GM19023 (cell line): ENCODE results near the gene TNFAIP3.
"Not testable (repeated sequence)": the region's sequence is repeated elsewhere in the genome, so short reads cannot be mapped to it uniquely, and the experiment has no call there.

Source experiments
- ATAC-seq: cut with Tn5 transposase; IDR thresholded peaks from one replicate; pipeline ENCODE4 v1.9.1; 2021; ENCODE audit warnings: mild to moderate bottlenecking, moderate library complexity; ENCODE audit not compliant: unreplicated experiment

The TNFAIP3 gene

GRCh38 chr6:137877113-137877512 is 10.1 kb downstream of the TNFAIP3 start:
- ATAC-seq: no peak

GRCh38 chr6:137877606-137878005 is 10.5 kb downstream of the TNFAIP3 start:
- no peak for ATAC-seq

DNA sequence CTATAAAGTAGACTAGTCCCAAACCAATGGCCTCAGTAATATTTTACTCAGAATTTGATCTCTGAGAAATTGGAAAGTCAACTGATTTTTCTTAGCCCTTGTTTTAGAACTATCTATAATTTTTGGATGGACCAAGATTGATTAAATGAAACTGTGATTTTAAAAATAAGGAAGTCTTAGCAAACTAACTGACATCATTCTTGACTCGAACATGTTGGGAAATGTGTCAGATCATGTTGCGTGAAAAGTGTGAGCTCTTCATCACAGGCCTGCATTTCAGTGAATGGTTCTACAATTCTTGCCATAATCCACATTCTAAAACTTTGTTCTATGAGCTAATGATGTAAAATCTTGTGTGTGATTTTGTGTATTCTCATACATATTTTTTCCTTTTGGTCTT is 11.0 kb downstream of the TNFAIP3 start:
- no peak for ATAC-seq

GRCh38 chr6:137878486-137879285 is 11.6 kb downstream of the TNFAIP3 start:
- ATAC-seq: no peak

GRCh38 chr6:137879299-137879698 is 12.2 kb downstream of the TNFAIP3 start:
- no peak for ATAC-seq

GRCh38 chr6:137879885-137880745 is 13.1 kb downstream of the TNFAIP3 start:
- ATAC-seq: no peak

- ATAC-seq: no peak
Observed at GRCh38 chr6:137880746-137881521, 13.9 kb downstream of the TNFAIP3 start.

DNA sequence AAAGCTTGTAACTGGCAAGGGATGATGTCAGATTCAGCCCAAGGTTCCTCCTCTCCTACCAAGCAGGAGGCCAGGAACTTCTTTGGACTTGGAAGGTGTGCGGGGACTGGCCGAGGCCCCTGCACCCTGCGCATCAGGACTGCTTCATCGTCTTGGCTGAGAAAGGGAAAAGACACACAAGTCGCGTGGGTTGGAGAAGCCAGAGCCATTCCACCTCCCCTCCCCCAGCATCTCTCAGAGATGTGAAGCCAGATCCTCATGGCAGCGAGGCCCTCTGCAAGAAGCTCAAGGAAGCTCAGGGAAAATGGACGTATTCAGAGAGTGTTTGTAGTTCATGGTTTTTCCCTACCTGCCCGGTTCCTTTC is 14.4 kb downstream of the TNFAIP3 start:
- ATAC-seq: no peak

DNA sequence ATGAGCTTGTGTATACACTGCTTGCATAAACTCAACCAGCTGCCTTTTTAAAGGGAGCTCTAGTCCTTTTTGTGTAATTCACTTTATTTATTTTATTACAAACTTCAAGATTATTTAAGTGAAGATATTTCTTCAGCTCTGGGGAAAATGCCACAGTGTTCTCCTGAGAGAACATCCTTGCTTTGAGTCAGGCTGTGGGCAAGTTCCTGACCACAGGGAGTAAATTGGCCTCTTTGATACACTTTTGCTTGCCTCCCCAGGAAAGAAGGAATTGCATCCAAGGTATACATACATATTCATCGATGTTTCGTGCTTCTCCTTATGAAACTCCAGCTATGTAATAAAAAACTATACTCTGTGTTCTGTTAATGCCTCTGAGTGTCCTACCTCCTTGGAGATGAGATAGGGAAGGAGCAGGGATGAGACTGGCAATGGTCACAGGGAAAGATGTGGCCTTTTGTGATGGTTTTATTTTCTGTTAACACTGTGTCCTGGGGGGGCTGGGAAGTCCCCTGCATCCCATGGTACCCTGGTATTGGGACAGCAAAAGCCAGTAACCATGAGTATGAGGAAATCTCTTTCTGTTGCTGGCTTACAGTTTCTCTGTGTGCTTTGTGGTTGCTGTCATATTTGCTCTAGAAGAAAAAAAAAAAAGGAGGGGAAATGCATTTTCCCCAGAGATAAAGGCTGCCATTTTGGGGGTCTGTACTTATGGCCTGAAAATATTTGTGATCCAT is 15.3 kb downstream of the TNFAIP3 start:
- no peak for ATAC-seq

DNA sequence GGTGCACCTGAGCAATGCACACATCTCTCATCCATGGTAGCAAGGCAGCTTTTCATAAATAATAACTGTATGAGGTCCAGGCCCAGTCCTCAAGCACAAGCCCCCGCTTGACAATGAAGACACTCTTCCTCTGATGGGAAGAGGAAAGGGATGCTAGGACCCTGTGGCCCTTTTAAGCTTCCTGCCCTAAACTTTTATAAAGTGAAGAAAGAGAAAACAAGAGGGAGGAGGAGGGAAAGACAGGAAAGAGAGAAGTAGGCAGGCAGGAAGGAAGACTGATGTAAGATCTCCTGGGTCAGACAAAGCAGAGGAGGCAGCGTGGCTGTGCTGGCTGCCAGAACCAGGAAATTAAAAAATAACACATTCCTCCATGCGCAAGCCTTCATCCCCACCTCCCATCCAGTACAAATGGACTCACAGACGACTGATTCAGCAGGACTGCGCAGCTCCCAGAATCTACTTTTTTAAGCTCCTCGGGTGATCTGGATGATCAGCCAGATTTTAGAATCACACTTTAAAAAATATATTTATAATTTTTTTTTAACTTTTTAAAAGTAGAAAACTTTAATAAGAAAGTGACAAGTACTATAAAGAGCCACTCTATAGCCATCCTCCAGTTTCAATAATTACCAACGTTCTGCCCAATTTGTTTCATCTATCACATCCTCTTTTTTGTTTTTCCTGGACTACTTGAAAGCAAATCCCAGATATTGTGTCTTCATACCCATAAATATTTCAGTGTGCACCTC is 16.5 kb downstream of the TNFAIP3 start:
- no peak for ATAC-seq

- no peak for ATAC-seq
Observed at GRCh38 chr6:137884149-137884909, 17.3 kb downstream of the TNFAIP3 start.

DNA sequence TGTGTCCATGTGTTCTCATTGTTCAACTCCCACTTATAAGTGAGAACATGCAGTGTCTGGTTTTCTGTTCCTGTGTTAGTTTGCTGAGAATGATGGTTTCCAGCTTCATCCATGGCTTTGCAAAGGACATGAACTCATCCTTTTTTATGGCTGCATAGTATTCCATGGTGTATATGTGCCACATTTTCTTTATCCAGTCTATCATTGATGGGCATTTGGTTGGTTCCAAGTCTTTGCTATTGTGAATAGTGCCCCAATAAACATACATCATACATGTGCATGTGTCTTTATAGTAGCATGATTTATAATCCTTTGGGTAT is 17.8 kb downstream of the TNFAIP3 start:
- not testable (repeated sequence) for ATAC-seq

- ATAC-seq: not testable (repeated sequence)
Observed at GRCh38 chr6:137886226-137886625, 19.2 kb downstream of the TNFAIP3 start.

DNA sequence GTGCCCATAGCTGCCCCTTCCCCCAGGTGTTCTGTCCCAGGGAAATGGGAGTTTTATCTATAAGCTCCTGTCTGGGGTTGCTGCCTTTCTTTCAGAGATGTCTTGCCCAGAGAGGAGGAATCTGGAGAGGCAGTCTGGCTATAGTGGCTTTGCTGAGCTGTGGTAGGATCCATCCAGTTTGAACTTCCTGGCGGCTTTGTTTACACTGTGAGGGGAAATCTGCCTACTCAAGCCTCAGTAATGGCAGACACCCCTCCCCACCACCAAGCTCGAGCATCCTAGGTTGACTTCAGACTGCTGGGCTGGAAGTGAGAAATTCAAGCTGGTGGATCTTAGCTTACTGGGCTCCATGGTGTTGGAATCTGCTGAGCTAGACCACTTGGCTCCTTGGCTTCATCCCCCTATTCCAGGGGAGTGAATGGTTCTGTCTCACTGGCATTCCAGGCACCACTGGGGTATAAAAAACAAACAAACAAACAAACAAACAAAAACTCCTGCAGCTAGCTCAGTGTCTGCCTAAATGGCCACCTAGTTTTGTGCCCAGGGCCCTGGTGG is 24.0 kb downstream of the TNFAIP3 start:
- ATAC-seq: no peak

GRCh38 chr6:137892271-137892708 is 25.2 kb downstream of the TNFAIP3 start:
- ATAC-seq: no peak

DNA sequence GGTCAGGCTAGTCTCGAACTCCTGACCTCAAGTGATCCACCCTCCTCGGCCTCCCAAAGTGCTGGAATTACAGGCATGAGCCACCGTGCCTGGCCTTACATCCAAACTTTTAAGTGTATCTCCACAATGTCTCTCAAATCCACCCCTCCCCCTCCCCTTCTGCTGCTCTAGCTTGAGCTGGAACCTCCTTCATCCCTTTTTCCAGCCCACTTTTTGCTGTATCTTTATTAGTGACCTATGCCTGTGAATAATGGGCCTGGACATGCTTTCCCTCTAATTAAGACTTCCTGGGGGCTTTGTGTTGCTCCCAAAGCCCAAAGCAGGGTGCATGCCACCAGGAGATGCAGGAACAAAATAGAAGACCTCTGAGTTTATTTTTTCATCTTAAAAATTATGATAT is 26.1 kb downstream of the TNFAIP3 start:
- no peak for ATAC-seq

- no peak for ATAC-seq
Observed at GRCh38 chr6:137893726-137894125, 26.7 kb downstream of the TNFAIP3 start.

DNA sequence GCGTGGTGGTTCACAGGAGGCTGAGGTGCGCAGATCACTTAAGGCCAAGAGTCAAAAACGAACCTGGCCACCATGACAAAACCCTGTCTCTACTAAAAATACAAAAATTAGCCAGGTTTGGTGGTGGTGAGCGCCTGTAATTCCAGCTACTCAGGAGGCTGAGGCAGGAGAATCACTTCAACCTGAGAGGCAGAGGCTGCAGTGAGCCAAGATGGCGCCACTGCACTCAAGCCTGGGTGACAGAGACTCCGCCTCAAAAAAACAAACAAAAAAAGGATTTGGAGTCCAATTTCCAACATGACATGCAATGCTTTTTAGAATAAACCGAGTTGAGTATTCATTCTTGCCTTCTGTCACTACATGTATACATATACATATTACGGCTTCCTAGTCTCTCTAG is 27.3 kb downstream of the TNFAIP3 start:
- not testable (repeated sequence) for ATAC-seq

- ATAC-seq: no peak
Observed at GRCh38 chr6:137894779-137895385, 27.8 kb downstream of the TNFAIP3 start.
